ENCODE data around the gene CCKAR. TPM values are rescaled to one million over a fixed set of nuclear protein-coding genes. Genes with fewer than 3 reads are reported as not detected.

CCKAR gene
- total and polyA plus RNA-seq, 3 experiments from 2014 or later: not detected

GRCh38 chr4:26524011-26524410 lies 33.7 kb upstream of the CCKAR start:
- H3K27ac ChIP-seq (ENCODE audit: low read depth, low read length): no peak overlapping the region
- Mint-ChIP-seq H3K27me3 (peaks cover 6 to 26% of the 10 kb centered on the region in 2 donors), H3K36me3 (no peaks in the 10 kb centered on the region), H3K4me1 (no peaks in the 10 kb centered on the region), H3K4me3 (no peak overlapping the region), H3K9me3 (no peaks in the 10 kb centered on the region), H3K27ac (no peak overlapping the region)
- DNase-seq: no peak
- CTCF ChIA-PET: no interaction called here
- H3K4me3 ChIP-seq (ENCODE audit: low read length): no peak overlapping the region
- no peaks in the 10 kb centered on the region for H3K4me1 ChIP-seq (ENCODE audit: insufficient read depth, low read length)
- POLR2A ChIA-PET: no interaction called here
- no peaks in the 10 kb centered on the region for H3K36me3 ChIP-seq (ENCODE audit: insufficient read depth, low read length)
- H3K9me3 ChIP-seq (ENCODE audit: low read length): no peaks in the 10 kb centered on the region
- no peaks in the 10 kb centered on the region for H3K27me3 ChIP-seq (ENCODE audit: insufficient read depth, low read length, poor library complexity, severe bottlenecking)

- H3K4me1 Mint-ChIP-seq: no peaks in the 10 kb centered on the region
- H3K4me3 Mint-ChIP-seq: no peak overlapping the region
- no peak overlapping the region for H3K4me3 ChIP-seq (ENCODE audit: low read length)
- H3K4me1 ChIP-seq (ENCODE audit: insufficient read depth, low read length): no peaks in the 10 kb centered on the region
- H3K27ac Mint-ChIP-seq: no peak overlapping the region
- H3K27me3 ChIP-seq (ENCODE audit: insufficient read depth, low read length, poor library complexity, severe bottlenecking): no peaks in the 10 kb centered on the region
- peaks cover 6 to 29% of the 10 kb centered on the region in 2 donors for H3K27me3 Mint-ChIP-seq
- DNase-seq: no peak
- H3K36me3 ChIP-seq (ENCODE audit: insufficient read depth, low read length): no peaks in the 10 kb centered on the region
- H3K9me3 Mint-ChIP-seq: no peaks in the 10 kb centered on the region
- H3K36me3 Mint-ChIP-seq: no peaks in the 10 kb centered on the region
- H3K27ac ChIP-seq (ENCODE audit: low read depth, low read length): no peak overlapping the region
- H3K9me3 ChIP-seq (ENCODE audit: low read length): no peaks in the 10 kb centered on the region
- POLR2A ChIA-PET: no interaction called here
- CTCF ChIA-PET: no interaction called here
These were observed 32.2 kb upstream of the CCKAR start for GRCh38 chr4:26522478-26522877.

- H3K4me1 ChIP-seq (ENCODE audit: insufficient read depth, low read length): no peaks in the 10 kb centered on the region
- H3K27ac Mint-ChIP-seq: peak overlapping the region in 1 of 8 donors; percentile 35
- no peaks in the 10 kb centered on the region for H3K9me3 Mint-ChIP-seq
- CTCF ChIA-PET: no interaction called here
- H3K4me3 Mint-ChIP-seq: no peak overlapping the region
- no peak for DNase-seq
- H3K27ac ChIP-seq (ENCODE audit: low read depth, low read length): no peak overlapping the region
- POLR2A ChIA-PET: no interaction called here
- no peak overlapping the region for H3K4me3 ChIP-seq (ENCODE audit: low read length)
- H3K9me3 ChIP-seq (ENCODE audit: low read length): no peaks in the 10 kb centered on the region
- H3K36me3 ChIP-seq (ENCODE audit: insufficient read depth, low read length): no peaks in the 10 kb centered on the region
- no peaks in the 10 kb centered on the region for H3K27me3 ChIP-seq (ENCODE audit: insufficient read depth, low read length, poor library complexity, severe bottlenecking)
- peaks cover 10 to 31% of the 10 kb centered on the region in 2 donors for H3K27me3 Mint-ChIP-seq
- H3K36me3 Mint-ChIP-seq: no peaks in the 10 kb centered on the region
- H3K4me1 Mint-ChIP-seq: no peaks in the 10 kb centered on the region
These were observed 30.6 kb upstream of the CCKAR start for GRCh38 chr4:26520728-26521450.

GRCh38 chr4:26515936-26516335 lies 25.7 kb upstream of the CCKAR start:
- Histone ChIP-seq H3K9me3 (ENCODE audit: low read length) (no peaks in the 10 kb centered on the region), H3K4me1 (ENCODE audit: insufficient read depth, low read length) (no peaks in the 10 kb centered on the region), H3K36me3 (ENCODE audit: insufficient read depth, low read length) (no peaks in the 10 kb centered on the region), H3K27ac (ENCODE audit: low read depth, low read length) (no peak overlapping the region), H3K27me3 (ENCODE audit: insufficient read depth, low read length, poor library complexity, severe bottlenecking) (no peaks in the 10 kb centered on the region), H3K4me3 (ENCODE audit: low read length) (no peak overlapping the region)
- Mint-ChIP-seq H3K27ac (no peak overlapping the region), H3K9me3 (peaks cover 0 to 1% (median 0%) of the 10 kb centered on the region in 5 donors), H3K27me3 (peaks cover 12 to 31% of the 10 kb centered on the region in 2 donors), H3K4me3 (no peak overlapping the region), H3K36me3 (no peaks in the 10 kb centered on the region), H3K4me1 (no peaks in the 10 kb centered on the region)
- POLR2A ChIA-PET: no interaction called here
- no peak for DNase-seq
- CTCF ChIA-PET: no interaction called here

GRCh38 chr4:26510334-26510964 lies 20.2 kb upstream of the CCKAR start:
- CTCF ChIA-PET: no interaction called here
- H3K36me3 Mint-ChIP-seq: no peaks in the 10 kb centered on the region

GRCh38 chr4:26509681-26510333 lies 19.5 kb upstream of the CCKAR start:
- Mint-ChIP-seq H3K4me3 (no peak overlapping the region), H3K27ac (no peak overlapping the region), H3K4me1 (no peaks in the 10 kb centered on the region), H3K27me3 (peaks cover 6 to 9% of the 10 kb centered on the region in 2 donors), H3K9me3 (peaks cover 0 to 1% (median 0%) of the 10 kb centered on the region in 5 donors), H3K36me3 (no peaks in the 10 kb centered on the region)
- POLR2A ChIA-PET: no interaction called here
- Histone ChIP-seq H3K4me3 (ENCODE audit: low read length) (no peak overlapping the region), H3K27ac (ENCODE audit: low read depth, low read length) (no peak overlapping the region), H3K4me1 (ENCODE audit: insufficient read depth, low read length) (no peaks in the 10 kb centered on the region), H3K36me3 (ENCODE audit: insufficient read depth, low read length) (no peaks in the 10 kb centered on the region), H3K27me3 (ENCODE audit: insufficient read depth, low read length, poor library complexity, severe bottlenecking) (no peaks in the 10 kb centered on the region), H3K9me3 (ENCODE audit: low read length) (no peaks in the 10 kb centered on the region)
- no peak for DNase-seq
- CTCF ChIA-PET: no interaction called here

More at GRCh38 chr4:26510334-26510964, 20.2 kb upstream of the CCKAR start:
- Mint-ChIP-seq H3K9me3 (peaks cover 0 to 1% (median 0%) of the 10 kb centered on the region in 5 donors), H3K27ac (no peak overlapping the region), H3K4me1 (no peaks in the 10 kb centered on the region), H3K27me3 (peaks cover 6 to 15% of the 10 kb centered on the region in 2 donors), H3K4me3 (no peak overlapping the region)
- H3K27ac ChIP-seq (ENCODE audit: low read depth, low read length): no peak overlapping the region
- H3K4me1 ChIP-seq (ENCODE audit: insufficient read depth, low read length): no peaks in the 10 kb centered on the region
- H3K4me3 ChIP-seq (ENCODE audit: low read length): no peak overlapping the region
- POLR2A ChIA-PET: no interaction called here
- no peaks in the 10 kb centered on the region for H3K9me3 ChIP-seq (ENCODE audit: low read length)
- no peaks in the 10 kb centered on the region for H3K27me3 ChIP-seq (ENCODE audit: insufficient read depth, low read length, poor library complexity, severe bottlenecking)
- no peak for DNase-seq
- no peaks in the 10 kb centered on the region for H3K36me3 ChIP-seq (ENCODE audit: insufficient read depth, low read length)

GRCh38 chr4:26507286-26507685 lies 17.0 kb upstream of the CCKAR start:
- ChIA-PET CTCF (no interaction called here), POLR2A (no interaction called here)
- no peak overlapping the region for H3K4me3 ChIP-seq (ENCODE audit: low read length)
- H3K9me3 Mint-ChIP-seq: no peaks in the 10 kb centered on the region
- H3K27ac ChIP-seq (ENCODE audit: low read depth, low read length): no peak overlapping the region
- H3K4me1 ChIP-seq (ENCODE audit: insufficient read depth, low read length): no peaks in the 10 kb centered on the region
- no peaks in the 10 kb centered on the region for H3K9me3 ChIP-seq (ENCODE audit: low read length)
- H3K27ac Mint-ChIP-seq: no peak overlapping the region
- H3K36me3 Mint-ChIP-seq: no peaks in the 10 kb centered on the region
- peaks cover 7% of the 10 kb centered on the region in 2 donors for H3K27me3 Mint-ChIP-seq
- DNase-seq: no peak
- H3K36me3 ChIP-seq (ENCODE audit: insufficient read depth, low read length): no peaks in the 10 kb centered on the region
- no peaks in the 10 kb centered on the region for H3K4me1 Mint-ChIP-seq
- H3K27me3 ChIP-seq (ENCODE audit: insufficient read depth, low read length, poor library complexity, severe bottlenecking): no peaks in the 10 kb centered on the region
- no peak overlapping the region for H3K4me3 Mint-ChIP-seq

GRCh38 chr4:26503844-26504243 lies 13.6 kb upstream of the CCKAR start:
- no peaks in the 10 kb centered on the region for H3K27me3 ChIP-seq (ENCODE audit: insufficient read depth, low read length, poor library complexity, severe bottlenecking)
- Mint-ChIP-seq H3K9me3 (peaks cover 0 to 4% (median 0%) of the 10 kb centered on the region in 5 donors), H3K36me3 (no peaks in the 10 kb centered on the region), H3K27ac (no peak overlapping the region), H3K27me3 (peaks cover 7 to 29% of the 10 kb centered on the region in 2 donors), H3K4me1 (no peaks in the 10 kb centered on the region), H3K4me3 (no peak overlapping the region)
- ChIA-PET CTCF (no interaction called here), POLR2A (no interaction called here)
- no peak overlapping the region for H3K4me3 ChIP-seq (ENCODE audit: low read length)
- no peaks in the 10 kb centered on the region for H3K9me3 ChIP-seq (ENCODE audit: low read length)
- H3K27ac ChIP-seq (ENCODE audit: low read depth, low read length): no peak overlapping the region
- no peaks in the 10 kb centered on the region for H3K36me3 ChIP-seq (ENCODE audit: insufficient read depth, low read length)
- H3K4me1 ChIP-seq (ENCODE audit: insufficient read depth, low read length): no peaks in the 10 kb centered on the region
- no peak for DNase-seq

Data from CD8-positive, alpha-beta memory T cell (primary cell).